ENCODE results near the gene OSM. TPM values are rescaled to one million over a fixed set of nuclear protein-coding genes. Genes with fewer than 3 reads are reported as not detected.

The OSM gene
- not detected in 2 replicates for total RNA-seq

DNA sequence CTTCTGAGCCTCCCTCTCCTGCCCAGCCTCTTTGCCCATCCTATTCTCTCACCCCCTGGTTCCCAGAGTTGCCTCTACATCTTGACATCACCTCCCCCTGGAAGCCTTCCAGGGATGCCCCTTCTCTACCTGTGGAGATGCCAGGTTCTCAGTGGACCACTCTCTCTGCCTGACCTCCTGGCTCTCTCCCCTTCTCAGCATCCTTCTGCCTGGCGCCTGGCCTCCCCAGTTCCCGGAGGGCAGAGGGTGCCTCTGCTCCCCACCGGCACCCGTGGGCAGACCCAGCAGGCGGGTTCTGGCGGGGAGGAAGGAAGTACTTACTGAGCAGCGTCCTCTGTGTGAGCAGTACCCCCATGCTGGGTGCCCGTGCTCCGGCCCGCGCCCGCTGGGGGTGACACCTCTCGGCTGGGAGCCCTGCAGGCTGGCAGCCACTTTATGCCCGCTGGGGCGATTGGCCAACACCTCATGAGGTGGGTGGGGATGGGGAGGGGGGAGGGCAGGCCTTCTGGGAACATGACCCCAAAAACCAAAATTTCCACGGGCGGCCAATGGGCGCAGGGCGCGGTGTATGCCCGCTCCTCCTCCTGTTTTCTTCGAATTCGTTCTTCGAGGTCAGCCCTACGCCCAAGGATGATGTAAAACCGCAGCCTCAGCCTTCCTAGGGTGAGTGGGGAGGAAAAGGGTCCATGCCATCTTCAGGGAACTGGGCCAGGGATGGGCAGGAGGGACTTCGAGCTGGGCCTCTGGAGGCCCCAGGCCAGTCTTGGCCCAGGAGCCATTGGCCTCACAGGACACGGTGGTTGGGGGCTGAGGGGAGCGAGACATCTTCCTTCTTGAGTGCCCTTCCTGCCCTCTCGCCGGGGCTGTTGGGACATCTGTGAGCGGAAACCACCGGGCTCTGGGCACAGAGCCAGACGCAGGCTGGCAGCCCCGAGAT is at the start of gene OSM:
Gene OSM, minus strand, starts transcription at position 407 of the 937 bp plus-strand sequence. Its CDS starts 52 bp downstream, at position 355.

DNA sequence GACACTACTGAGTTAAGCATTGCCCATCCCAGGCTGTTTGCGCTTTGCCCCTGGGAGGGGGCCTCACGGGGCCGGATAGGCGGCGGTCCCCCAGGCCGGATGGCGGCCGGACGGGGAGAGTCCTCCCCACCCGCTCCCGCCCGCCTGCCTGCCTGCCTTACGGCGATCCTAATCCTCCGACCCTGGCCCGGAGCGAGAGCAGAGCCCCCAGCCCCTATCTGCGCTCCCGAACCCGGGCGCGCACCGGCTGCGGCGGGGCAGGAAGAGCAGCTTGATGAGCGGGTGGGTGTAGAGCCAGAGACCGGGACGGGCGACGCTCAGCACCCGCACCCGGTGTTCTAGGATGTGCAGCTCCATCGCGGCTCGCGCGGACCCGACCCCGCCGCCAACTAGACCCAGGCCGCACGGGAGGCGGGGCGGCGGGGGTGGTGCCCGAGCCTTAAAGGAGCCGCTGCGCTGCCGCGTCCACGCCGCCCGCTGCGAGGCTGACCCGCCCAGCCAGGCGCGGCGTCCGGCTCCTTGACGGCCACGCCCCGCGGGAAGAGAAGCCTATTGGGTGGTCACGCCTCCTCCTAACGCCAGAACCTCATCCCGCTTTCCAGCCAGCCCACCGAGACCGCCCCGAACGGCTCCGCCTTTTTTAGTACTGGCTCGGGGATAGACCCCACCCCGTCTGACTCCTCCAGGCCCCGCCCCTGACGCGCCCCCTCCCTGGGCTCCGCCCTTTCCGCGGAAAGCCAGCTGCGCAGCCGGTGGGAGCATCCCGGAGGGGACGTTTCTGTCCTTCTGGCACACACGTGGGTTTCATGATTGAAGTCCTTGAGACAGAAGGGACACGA is 22.7 kb upstream of the OSM start, which contains the start of gene CASTOR1:
Gene CASTOR1, minus strand, starts transcription at position 365 of the 839 bp plus-strand sequence. Its CDS starts 8 bp downstream, at position 357.

GRCh38 chr22:30245985-30246813 is 20.5 kb downstream of the OSM start, which contains the start of gene LIF:
Gene LIF, minus strand, starts transcription at chr22:30246759. Its CDS starts 64 bp downstream, at chr22:30246695.

Other genes starting within 250 kb of the OSM start
- not detected in 2 replicates for gene HORMAD2, start 186.4 kb downstream of the OSM start, total RNA-seq
- gene LIF, start 20.1 kb downstream of the OSM start, total RNA-seq, result 0.19 and 0.33 TPM in 2 replicates
- gene CASTOR1, start 22.7 kb upstream of the OSM start, total RNA-seq, result 8.9 and 10.8 TPM in 2 replicates
- gene TBC1D10A, start 60.1 kb upstream of the OSM start, total RNA-seq, result 12.6 and 15.4 TPM in 2 replicates
- gene SF3A1, start 90.0 kb upstream of the OSM start, total RNA-seq, result 39.2 and 52.1 TPM in 2 replicates
- 1.8 and 4.2 TPM in 2 replicates for gene CCDC157, start 90.2 kb upstream of the OSM start, total RNA-seq
- 22.4 and 23.5 TPM in 2 replicates for gene RNF215, start 120.6 kb upstream of the OSM start, total RNA-seq
- 26.8 and 34.2 TPM in 2 replicates for gene SEC14L2, start 130.2 kb upstream of the OSM start, total RNA-seq
- gene MTFP1, start 158.9 kb upstream of the OSM start, total RNA-seq, result 31.4 and 35.9 TPM in 2 replicates
- not detected in 2 replicates for gene SEC14L3, start 205.2 kb upstream of the OSM start, total RNA-seq
- not detected in 2 replicates for gene SEC14L4, start 238.8 kb upstream of the OSM start, total RNA-seq